Stimulated activated CD8-positive, alpha-beta memory T cell treated with anti-CD3 and anti-CD28 coated beads, Interleukin-4, amount 100 ng/mL, for 48 hours (primary cell): ENCODE results near the gene PRSS23.
"Not testable (repeated sequence)": the region's sequence is repeated elsewhere in the genome, so short reads cannot be mapped to it uniquely, and the experiment has no call there.

Source experiments
- DNase-seq: peaks from one replicate; pipeline ENCODE4 v3.0.0-alpha.2; 2020

Gene PRSS23, protein sequence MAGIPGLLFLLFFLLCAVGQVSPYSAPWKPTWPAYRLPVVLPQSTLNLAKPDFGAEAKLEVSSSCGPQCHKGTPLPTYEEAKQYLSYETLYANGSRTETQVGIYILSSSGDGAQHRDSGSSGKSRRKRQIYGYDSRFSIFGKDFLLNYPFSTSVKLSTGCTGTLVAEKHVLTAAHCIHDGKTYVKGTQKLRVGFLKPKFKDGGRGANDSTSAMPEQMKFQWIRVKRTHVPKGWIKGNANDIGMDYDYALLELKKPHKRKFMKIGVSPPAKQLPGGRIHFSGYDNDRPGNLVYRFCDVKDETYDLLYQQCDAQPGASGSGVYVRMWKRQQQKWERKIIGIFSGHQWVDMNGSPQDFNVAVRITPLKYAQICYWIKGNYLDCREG

DNA sequence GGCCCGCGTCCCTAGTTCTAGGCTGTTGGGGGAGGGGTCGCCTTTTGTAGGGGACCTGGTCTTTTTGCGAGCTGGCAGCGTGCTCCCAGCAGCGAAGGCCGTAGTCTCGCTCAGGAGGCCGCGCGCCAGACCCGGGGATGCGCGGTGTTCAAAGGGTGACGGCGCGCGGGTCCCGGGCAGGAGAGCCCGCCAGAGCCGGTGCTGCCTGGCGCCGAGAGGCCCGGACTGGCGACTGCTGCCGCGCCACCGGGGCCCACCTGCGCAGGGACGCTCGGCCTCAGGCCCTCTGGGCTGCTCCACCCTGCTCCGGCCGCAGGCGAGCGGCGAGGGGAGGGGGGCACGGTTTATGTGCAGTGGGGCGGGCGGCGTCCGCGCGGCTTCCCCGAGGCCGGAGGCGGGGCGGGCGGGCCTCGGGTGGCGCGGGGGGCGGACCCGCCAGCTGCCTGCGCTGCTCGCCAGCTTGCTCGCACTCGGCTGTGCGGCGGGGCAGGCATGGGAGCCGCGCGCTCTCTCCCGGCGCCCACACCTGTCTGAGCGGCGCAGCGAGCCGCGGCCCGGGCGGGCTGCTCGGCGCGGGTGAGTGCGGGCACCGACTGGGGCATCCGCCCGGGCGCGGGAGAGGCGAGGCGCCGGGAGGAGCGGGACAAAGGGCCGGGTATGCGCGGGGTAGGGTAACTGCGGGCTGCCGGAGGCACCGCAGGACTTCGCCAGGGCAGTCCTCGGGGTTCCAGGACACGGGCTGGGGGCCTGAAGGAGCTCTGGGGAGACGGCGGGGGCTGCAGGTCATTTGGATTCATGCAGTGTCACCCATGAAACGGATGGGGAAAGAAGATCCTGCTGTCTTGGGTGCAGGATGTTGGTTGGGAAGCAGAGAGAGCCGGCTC lies at the start of gene PRSS23:
Gene PRSS23 (plus strand): TSS at position 467 of the 884 bp plus-strand sequence. CDS start 7,102 bp downstream, outside the sequence.
- peak; percentile 47 for DNase-seq

DNA sequence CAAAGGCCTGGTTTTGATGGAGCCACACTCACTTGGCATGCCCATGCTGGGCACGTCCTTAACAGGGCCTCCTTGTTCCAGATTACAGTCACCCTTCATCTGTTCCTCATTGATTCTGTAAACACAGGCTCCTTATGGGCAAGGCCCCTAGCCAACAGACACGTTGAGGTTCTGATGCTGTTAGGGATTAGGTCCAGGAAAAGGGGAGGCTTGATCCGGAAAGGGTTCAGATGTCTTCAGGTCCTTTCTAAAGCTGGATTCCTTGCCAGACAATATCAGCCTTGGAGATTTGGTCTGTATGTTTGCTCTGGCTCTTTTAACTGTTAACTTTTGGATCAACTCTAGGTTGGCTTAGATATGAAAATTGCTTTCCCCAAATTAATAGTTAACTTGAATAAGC lies 46.9 kb upstream of the PRSS23 start:
- no peak for DNase-seq

DNA sequence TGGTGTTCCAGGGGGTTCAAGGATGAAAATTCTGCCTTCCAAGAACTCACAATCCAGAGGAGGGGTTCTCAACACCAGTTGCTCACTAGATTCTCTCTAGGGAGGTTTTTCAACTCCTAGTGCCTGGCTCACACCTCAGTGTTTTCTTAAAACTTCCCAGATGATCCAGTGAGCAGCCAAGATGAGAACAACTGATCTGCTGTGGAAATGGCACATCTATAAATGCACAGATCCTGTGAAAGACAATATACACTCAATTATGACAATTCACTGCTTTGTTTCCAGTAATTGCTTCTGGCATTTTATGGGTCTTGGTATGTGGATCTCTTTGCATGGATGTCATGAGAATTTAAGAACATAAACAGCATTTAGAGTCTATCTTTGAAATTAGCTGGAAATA lies 45.2 kb upstream of the PRSS23 start:
- DNase-seq: no peak

DNA sequence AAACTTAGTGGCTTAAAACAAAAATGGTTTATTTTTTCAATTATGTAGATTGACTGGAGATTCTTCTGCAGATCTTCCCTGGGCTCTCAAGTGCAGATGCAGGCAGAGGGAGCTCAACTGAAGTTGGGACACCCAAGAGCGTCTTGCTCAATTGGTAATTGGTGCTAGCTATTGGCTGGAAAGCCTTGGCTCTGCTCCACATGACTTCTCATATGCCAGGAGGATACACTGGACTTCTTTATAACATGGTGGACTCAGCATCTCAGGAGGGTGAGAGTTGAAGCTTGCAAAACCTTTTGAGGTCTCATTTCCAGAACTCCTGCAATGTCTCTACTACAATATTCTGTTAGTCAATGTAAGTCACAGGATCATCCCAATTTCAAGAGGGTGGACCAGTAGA lies 42.2 kb upstream of the PRSS23 start:
- DNase-seq: no peak

DNA sequence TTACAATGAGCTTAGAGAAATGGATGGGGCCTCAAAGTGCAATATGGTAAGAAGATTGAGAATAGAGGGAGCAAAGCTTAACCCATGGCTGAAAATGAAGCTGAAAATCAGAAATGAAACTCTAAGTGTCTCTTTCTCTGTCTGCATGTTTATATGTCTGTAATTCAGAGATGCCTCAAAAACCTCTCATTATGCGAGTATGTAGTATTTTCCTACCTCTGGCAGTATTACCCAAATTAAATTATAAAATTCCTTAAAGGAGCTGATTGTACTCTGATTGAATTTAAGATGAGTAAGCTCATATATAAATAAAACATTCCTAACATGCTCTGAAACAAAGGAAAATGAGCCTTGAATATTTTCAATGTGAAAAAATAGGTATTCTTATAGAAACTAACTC lies 39.8 kb upstream of the PRSS23 start:
- DNase-seq: no peak

DNA sequence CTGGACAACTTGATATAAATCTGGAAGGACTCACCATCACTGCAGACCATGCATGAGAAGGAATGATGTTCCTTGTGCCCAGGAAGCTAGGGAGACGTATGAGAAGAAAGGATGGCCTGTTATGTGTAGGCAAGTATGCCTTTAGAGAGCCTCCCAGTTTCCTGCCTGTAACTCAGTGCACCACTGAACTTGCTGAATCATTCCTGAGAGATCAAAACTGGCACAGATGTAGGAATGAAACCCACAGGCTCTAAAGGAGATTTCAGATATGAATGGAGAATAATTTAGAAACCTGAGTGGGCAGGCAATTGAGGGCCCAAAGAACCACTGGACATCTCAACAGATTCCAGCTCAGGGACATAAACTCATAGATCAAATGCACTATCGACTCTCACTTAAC lies 38.4 kb upstream of the PRSS23 start:
- DNase-seq: no peak

DNA sequence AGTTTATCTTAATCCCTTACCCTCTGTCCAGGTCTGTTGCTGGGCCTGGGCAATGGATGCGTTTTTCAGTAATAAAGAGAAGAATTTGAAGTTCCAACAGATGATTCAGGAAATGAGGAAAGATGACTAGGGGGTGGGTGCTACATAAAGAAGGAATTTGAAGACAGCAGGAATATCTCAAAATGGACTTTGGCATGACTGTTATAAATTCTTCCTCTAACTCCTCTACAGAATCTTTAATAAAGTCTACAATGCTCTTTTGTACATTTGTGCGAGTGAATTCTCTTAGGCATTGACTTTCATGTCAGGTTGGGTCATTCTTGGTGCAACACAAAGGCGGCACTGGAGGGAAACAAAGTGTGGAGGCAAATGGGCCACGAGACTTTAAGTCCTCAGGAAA lies 35.1 kb upstream of the PRSS23 start:
- no peak for DNase-seq

DNA sequence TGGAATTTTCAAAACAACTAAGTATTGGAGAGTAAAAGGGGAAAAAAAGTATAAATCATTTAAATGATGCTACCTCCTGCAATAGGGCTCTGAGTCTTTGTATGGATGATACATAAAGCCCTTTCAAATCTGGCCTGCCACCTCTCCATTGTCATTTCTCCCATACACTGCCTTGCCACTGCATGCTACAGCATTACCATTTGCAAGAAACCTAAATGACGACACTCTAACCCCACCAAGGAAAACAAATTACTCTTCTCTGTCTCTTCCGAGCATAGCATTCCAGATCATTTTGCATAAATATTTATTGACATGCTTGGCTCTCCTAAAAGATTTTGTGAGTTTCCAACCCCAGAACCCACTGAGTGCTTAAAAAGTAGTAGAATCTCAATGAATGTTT lies 34.5 kb upstream of the PRSS23 start:
- no peak for DNase-seq

DNA sequence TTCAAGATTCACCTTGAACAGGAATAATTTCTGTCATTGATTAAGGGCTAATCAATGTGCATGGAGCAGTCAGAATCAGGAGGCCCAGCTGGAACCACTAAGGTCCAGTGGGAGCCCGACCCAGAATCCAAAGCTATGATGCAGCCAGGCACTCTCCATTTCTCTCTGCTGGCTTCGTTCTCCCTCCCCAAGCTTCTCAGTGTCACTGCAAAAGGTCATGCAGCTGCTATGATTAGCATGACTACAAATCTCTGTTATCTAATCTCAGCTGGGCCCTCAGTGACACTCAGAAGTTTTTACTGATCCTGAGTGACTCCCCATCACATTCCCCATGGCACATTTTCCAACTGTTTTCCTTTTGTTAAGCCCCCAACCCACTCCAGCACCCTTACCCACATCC lies 31.1 kb upstream of the PRSS23 start:
- no peak for DNase-seq

DNA sequence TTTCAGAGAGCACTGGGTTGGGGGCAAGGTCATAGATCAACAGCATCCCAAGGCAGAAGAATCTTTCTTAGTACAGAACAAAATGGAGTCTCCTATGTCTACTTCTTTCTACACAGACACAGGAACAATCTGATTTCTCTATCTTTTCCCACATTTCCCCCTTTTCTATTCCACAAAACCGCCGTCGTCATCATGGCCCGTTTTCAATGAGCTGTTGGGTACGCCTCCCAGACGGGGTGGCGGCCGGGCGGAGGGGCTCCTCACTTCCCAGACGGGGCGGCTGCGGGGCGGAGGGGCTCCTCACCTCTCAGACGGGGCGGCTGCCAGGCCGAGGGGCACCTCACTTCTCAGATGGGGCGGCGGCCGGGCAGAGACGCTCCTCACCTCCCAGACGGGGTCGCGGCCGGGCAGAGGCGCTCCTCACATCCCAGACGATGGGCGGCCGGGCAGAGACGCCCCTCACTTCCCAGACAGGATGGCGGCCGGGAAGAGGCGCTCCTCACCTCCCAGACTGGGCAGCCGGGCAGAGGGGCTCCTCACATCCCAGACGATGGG lies 29.8 kb upstream of the PRSS23 start:
- not testable (repeated sequence) for DNase-seq

DNA sequence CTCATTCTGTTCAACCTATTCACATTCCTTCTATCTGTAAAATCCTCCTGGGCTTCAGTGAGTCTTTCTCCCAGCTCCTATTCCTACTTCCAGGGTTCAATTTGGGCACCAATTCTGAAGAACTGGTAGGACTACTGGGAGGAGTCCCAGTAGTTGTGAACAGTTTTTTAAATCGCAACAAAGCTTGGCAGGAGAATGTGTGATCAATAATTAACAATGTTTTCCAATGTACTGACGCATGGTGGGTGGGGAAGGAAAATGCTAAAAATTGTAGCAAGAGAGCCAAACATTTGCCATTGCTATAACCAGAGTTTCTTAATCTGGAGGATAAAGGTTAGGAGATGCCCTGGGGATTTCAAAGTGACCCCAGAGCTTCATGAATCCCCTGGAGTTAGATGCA lies 27.3 kb upstream of the PRSS23 start:
- DNase-seq: no peak

DNA sequence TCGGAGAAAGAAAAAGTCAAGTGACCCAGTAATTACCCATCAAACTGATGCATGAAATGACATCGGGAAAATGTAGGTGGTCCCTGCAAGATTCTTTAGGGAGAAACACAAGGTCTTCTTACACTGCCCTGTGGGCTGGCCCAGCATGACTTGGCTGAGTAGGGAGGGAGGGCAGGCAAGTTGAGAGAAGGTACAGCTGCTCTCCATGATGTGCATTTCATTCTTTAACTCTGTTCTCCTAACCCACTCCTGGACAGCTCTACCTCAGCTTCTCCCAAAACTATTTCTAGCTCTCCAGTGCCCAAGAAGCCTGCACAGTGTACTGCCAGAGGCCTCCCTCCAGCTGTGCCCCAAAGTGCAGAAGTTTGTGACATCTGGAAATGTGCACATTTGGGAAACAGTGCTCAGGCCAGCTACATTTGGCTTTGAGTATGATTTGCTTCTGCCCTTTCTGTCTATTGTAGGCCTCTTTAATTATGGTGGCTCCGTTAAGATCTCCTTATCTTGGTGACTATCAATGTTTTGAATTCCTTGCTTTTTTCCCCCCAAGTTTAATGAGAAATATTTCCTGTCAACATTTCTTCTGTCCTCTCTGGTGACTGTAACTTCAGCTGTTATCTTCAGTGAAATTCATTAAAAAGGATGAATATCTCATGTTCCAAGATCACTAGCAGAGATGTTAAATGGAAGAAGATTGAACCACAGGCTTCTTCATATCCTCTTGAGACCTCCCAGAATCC lies 26.7 kb upstream of the PRSS23 start:
- DNase-seq: no peak

DNA sequence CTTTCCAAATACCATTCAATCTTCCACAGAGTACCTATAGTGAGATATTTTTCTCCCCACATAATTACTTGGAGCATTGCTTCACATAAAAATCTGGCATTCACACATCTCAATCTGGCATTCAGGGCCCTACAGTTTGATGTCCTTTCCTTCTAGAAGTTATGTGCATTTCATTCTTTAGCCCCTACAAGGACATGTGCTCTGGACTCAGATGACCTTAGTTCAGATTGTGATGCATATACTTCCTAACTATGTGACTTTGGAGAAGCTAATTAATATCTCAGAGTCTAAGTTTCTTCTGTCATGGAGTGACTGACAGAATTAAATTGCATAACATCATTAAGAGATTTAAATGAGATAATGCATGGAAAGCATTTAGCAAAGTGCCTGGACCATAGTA lies 25.9 kb upstream of the PRSS23 start:
- no peak for DNase-seq

DNA sequence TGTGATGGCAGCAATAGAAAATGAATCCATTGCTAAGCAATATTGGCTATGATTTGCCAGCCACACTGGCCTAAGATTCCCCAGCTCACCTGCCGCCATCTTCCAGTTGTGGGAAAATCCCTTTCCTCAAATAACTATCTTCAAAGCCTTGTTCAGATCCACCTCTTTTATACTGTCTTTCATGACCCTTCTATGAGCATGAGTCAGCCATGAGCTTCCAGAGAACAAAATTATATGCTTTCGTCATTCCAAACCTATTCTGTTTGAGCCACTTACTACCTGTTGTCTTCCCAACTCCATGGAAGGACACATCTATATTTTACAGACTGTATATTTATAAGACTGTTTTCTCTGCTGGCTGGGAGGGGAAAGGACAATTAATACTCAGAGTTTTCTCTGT lies 25.0 kb upstream of the PRSS23 start:
- no peak for DNase-seq

DNA sequence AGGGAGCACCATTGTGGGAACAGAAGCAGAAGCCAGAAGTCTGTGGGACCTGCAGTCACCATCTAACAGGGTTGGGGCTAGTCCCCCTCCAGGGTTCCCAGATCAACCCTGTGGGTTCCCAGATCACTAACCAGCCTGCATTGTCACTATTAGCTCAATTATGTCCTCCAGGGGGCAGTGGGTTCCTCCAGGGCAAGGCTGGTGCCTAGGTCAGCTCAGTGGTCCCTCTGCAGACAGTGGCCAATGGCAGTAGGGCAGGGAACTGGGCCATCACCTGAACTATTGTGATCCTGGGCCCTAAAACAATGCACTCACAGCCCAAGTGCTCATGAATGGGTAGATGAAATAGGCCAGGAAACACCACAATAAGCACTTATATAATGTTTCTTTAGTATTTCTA lies 18.8 kb upstream of the PRSS23 start:
- DNase-seq: no peak

DNA sequence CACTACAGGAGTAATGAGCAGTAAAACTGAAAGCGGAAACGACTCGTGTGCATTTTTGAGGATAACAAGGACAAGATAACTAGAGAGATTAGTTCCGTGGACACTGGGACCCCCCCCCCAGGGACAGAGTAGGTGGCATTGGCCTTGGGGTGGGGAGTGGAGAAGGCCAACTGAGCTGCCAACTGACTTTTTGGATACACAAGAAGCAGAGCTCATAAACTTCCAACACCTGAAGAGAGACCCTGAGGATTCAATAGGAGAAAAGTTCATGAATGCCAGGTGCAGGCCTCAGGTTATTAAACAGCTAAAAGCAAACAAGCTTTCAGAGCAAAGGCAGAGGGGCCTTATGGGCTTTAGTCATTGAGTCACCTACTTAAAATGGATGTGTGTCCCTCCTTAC lies 17.6 kb upstream of the PRSS23 start:
- DNase-seq: no peak

DNA sequence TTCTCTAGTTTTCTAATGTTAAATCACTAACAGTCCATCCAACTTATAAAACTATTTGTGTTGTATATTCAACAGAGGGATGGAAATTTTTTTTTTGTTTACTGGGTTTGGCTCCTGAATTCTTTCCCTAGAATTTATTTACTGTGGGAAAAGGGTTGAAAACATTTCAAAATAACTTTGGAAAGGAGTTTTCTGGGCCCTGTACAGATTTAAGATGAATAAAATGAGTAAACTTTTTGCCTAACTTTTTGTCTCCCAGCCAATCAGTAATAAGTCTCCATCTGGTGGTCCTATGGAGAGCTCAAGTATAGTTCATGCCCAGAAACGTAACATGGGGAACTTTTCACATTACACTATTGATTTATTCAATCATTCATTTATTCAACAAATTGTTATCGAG lies 16.7 kb upstream of the PRSS23 start:
- no peak for DNase-seq

DNA sequence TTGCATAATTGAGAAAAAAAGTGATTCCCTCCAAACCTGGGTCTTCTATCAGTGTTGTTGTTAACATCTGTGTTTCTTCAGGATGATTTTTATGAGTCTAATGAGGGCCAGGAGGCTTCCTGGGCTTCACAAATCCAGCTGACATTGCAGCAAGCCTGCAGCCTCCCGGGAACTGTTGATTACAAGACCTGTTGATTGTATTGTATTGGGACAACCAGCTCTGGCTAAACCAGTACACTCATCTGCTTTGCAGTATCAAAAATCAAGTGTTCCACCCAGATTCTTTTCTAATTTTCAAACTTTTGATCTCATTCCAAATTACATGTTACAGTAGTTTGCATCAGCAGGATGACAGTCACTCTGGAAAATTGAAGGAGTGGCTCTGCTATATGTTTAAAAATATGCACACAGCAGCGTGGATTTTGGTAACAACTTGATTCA lies 16.1 kb upstream of the PRSS23 start:
- DNase-seq: no peak

DNA sequence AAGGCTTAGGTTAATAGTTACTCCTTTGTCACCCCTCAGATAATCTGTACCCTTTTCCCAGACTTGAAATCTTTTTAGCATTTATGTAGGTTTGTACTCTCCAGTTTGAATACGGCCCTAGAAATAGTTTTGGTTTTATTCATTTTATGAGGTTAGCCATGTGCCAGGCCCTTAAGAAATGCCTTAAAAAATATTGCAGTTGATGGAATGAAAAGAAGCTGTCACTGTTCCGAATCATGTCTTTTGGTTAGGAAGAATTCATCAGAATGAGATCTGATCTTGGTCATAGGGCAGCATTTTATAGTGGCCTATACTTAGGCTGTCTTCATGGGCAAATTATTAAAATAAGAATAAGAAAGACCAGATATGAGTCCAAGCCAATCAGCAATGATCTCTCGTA lies 14.8 kb upstream of the PRSS23 start:
- no peak for DNase-seq

DNA sequence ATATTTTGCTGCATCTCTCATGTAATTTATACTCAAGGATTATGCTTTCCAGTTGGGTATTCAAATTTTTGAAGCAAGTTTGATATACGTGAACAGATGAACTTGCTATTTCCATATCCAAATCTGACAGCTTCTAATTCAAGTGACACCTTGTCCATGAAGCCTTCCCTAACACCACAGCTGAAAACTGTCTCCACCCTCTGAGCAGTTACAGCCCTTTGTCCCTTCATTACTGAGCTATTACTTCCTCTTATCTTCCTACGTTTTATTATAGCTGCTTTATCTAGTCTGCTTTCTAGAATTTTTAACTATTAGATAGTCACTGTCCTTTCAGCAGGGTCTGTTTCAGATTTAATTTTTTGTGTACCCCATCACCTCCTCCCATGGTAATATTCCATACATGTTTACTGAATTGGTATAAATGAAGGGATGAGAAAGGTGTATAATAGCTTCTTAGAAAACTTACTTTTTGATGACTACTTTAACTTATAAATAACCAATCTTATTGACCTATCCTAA lies 13.3 kb upstream of the PRSS23 start:
- no peak for DNase-seq

DNA sequence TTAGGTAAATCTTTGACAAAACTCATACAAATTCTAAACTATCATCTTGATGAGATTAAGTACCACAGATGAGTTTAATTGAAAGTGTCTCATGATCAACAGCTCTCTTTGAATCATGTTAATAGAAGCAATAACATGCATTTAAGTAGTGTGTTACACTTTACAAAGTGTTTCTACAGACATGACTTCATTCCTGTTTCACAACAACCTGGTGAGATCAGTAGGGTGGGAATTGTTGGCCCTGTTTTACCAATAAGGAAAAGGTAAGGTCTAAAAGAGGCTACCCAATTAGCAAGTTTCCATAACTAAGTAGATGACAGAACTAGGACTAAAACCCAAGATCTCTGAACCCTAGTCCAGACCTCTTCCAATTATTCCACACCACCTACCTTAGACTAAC lies 12.7 kb upstream of the PRSS23 start:
- DNase-seq: no peak

DNA sequence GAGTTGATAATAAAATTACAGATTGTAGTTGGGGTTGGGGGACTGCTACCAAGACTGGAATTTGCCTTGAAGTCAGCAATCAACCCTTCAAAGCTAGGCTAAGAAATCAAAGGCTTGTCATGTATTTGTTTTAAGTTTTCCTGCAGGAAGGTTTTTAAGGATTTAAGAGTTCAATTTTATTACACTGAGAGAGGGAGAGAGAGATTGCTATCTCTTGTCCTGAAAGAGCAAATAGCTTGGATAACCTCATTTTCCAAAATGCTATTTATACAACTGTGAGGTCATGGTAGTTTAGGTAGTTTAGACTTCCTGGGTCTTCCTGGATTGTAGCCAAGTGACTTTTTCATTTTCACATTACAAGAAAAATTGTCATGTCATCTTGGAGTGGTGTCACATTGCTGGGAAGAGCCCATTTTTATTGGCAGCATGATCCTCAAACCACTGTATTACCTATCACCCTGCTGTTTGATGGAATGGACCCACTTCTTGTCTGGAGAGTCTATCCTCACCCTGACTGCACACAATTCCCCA lies 10.1 kb upstream of the PRSS23 start:
- no peak for DNase-seq
